HG03460 (cell line): ENCODE measurements around the gene IARS2.
"Not testable (repeated sequence)": the region's sequence is repeated elsewhere in the genome, so short reads cannot be mapped to it uniquely, and the experiment has no call there.

Experiments
- ATAC-seq: cut with Tn5 transposase; IDR thresholded peaks from one replicate; pipeline ENCODE4 v1.9.1; 2021; ENCODE audit not compliant: unreplicated experiment

Gene IARS2

DNA sequence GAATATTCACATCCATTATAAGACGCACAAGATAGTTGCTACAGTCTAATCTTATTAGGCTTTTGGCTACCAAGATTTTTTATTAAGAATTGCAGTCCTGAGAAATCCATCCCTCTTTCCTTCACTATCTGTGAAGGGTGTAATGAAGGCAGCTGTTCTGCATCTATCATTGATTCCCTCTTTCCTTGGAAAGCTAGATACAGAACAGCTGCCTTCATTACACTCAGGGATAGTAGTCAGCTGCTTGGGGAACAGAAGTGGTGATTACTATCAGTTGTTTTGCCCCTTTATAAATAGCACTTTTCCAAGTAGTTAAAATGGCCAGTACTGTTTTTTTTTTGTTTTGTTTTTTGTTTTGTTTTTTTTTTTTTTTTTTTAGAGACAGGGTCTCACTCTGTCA lies 70.2 kb downstream of the IARS2 start:
- ATAC-seq: no peak

DNA sequence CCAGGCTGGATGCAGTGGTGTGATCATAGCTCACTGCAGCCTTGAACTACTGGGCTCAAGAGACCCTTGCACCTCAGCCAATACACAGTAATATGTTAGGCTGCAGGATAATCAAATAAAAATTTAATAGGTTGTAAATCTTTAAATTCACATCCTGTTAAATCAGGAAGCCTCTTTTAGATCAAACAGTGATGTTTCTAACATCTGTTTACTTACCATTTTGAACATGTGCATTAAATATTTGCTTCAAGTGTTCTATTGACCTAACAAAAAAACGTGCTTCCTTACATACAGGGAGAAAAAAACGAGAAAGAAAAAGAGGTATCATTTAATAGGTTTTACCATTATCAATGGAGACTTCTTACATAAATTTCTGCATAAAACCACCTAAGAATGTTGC lies 70.6 kb downstream of the IARS2 start:
- ATAC-seq: no peak

DNA sequence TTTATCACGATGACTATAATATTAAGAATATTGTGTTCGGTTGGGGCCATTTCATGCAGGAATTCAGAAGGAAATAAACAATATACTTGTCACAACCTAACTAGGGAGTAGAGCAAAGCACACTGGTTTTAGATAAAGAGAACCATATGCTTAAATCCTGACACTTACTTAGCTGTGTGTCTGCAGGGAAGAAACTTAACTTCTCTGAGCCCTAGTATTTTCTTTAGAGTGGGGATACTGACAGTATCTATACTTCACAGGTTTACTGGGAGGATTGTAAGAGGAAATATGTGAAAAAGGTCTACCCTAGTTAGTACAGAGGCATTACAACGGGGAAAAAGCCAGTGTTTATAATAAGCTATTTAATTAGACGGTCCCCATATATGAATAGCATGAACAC lies 72.9 kb downstream of the IARS2 start:
- ATAC-seq: no peak

GRCh38 chr1:220169887-220170286 lies 76.0 kb downstream of the IARS2 start:
- not testable (repeated sequence) for ATAC-seq

GRCh38 chr1:220170836-220171526 lies 77.0 kb downstream of the IARS2 start:
- no peak for ATAC-seq

- no peak for ATAC-seq
Observed at GRCh38 chr1:220176540-220176939, 82.6 kb downstream of the IARS2 start.

- ATAC-seq: no peak
Observed at GRCh38 chr1:220182111-220182510, 88.2 kb downstream of the IARS2 start.

GRCh38 chr1:220182656-220183055 lies 88.7 kb downstream of the IARS2 start:
- no peak for ATAC-seq

- ATAC-seq: no peak
Observed at GRCh38 chr1:220184506-220184905, 90.6 kb downstream of the IARS2 start.

GRCh38 chr1:220186752-220187151 lies 92.8 kb downstream of the IARS2 start:
- no peak for ATAC-seq

DNA sequence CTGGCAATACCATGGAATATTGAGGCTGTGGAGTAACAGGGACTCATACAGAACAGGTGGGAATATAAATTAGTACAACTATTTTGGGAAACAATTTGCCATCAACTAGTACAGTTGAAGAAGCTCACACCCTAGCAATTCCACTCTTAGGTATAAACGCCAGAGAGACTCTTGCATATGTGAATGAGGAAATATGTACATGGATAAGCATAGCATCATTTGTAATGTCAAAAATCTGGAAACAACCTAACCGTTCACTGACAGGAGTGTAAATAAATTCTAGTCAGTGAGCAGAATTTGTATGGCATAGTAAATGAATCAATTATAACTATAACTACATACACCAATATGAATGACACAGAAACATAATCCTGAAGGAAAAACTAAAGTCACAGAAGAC lies 94.6 kb downstream of the IARS2 start:
- no peak for ATAC-seq

GRCh38 chr1:220189750-220190347 lies 95.9 kb downstream of the IARS2 start:
- ATAC-seq: no peak

DNA sequence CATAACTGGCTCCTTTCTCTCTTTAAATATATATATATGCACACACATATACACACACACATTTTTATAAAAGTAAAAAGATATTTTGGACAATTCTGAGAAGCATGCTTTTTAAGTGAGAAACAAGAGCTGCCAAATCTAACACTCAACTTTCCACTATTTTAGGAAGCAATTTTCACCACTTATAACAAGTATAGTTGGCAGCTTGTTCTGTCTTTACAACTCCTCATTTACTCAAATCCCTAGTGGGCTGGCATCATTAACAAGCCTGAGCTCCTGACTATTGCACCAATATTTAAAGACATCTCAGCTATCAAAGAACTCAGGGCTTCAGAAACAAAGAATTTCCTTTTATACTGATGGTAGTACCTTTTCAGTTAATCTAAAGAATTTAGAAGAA lies 101.8 kb downstream of the IARS2 start:
- ATAC-seq: no peak
